ENCODE data around the gene MALL.

- TF ChIP-seq POLR2A (IDR thresholded peaks at IDR 0.05; ENCODE audit: control extremely low read depth in 1 of 2, low read depth in 2 of 2, low read length in 2 of 2) (no peak), SRF (IDR thresholded peaks at IDR 0.05; ENCODE audit: low read depth, low read length) (no peak), NRF1 (IDR thresholded peaks at IDR 0.05; ENCODE audit: low read depth, low read length) (no peak), CTCF (IDR thresholded peaks at IDR 0.05; ENCODE audit: control extremely low read depth in 1 of 3, insufficient read depth in 1 of 3, low read depth in 1 of 3, low read length in 3 of 3) (no peak), BRCA1 (IDR thresholded peaks at IDR 0.05; ENCODE audit: low read depth, low read length) (no peak)
Measured at GRCh38 chr2:110099471-110100225, 16.0 kb downstream of the MALL start.
